Right atrium auricular region (tissue), 2 donors: ENCODE results near the gene THEM4. TPM values are rescaled to one million over a fixed set of nuclear protein-coding genes. Genes with fewer than 3 reads are reported as not detected.
A peak's percentile ranks its signal among the peaks of the same experiment; 100 is the strongest.

Source experiments
- DNase-seq: peaks from one replicate; pipeline ENCODE4 v3.0.0-alpha.2; 2019; ENCODE audit warnings: low spot score
- H3K27ac ChIP-seq, 2 donors: fragments of 200-600 bp; sonication (generic); 1 replicate in 1 of 2; 2 replicates in 1 of 2; pipeline ENCODE4 v1.5.1; 2016 to 2019
- H3K27me3 ChIP-seq, 2 donors: fragments of 200-600 bp; sonication (generic); one replicate each; pipeline versions ENCODE4 v1.5.1 to v1.6.0; 2017 to 2019
- H3K36me3 ChIP-seq: fragments of 200-600 bp; sonication (generic); one replicate; pipeline ENCODE4 v1.5.1; 2016
- H3K4me1 ChIP-seq, 2 donors: fragments of 200-600 bp; sonication (generic); one replicate each; pipeline versions ENCODE4 v1.5.1 to v1.6.0; 2017 to 2019
- H3K4me3 ChIP-seq, 2 donors: fragments of 200-600 bp; sonication (generic); 1 replicate in 1 of 2; 2 replicates in 1 of 2; pipeline ENCODE4 v1.5.1; 2017 to 2019; ENCODE audit warnings: mild to moderate bottlenecking in 1 of 2, moderate library complexity in 1 of 2
- H3K9me3 ChIP-seq, 2 donors: fragments of 200-600 bp; sonication (generic); one replicate each; pipeline ENCODE4 v1.5.1; 2019
- CTCF ChIP-seq, 2 donors: fragments of 200-600 bp; sonication (generic); IDR thresholded peaks; one replicate each; pipeline ENCODE4 v1.5.1; 2019; ENCODE audit warnings: antibody characterized with exemption in 2 of 2
- total RNA-seq, 2 donors: library from RNA; depleted of rRNA; stranded (reverse); fragments of >200 nt; gene quantifications; one replicate each; pipeline ENCODE4 v1.1.0, GENCODE V29; 2016

The THEM4 gene
- total RNA-seq, 2 donors from 2014 or later: 18.5 to 23.1 TPM

DNA sequence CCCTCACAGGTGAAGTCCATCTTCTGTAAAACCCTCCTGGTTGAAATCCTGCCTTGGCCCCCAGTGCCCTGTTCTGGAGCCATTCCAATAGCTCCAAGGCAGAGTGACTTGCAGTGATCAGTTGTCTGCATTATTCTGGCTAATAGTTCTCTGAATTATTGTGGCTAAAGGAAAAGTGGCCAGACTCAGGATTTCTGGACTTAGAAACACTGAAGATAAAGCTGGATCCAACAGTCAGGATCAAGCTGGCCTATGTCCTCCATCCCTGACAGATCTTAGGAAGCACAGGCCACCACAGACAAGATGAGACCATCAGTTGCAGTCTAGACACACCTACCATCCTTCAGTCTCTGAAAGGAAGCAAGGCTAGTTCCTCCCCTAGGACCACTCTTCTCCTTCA lies 68.9 kb downstream of the THEM4 start:
- Histone ChIP-seq H3K27ac (peak overlapping the region; percentile 32 to 56), H3K36me3 (no peaks in the 10 kb centered on the region), H3K9me3 (no peaks in the 10 kb centered on the region), H3K4me3 (peak overlapping the region in 1 of 2 donors; percentile 49), H3K27me3 (peaks cover 6 to 13% of the 10 kb centered on the region in 2 donors), H3K4me1 (peaks cover 0 to 28% of the 10 kb centered on the region in 2 donors)
- no peak for TF ChIP-seq CTCF (IDR thresholded peaks at IDR 0.05)
- no peak for DNase-seq

GRCh38 chr1:151839457-151840403 lies 69.6 kb downstream of the THEM4 start, which contains the start of gene C2CD4D:
C2CD4D (minus strand) TSS chr1:151839820; CDS start chr1:151838989, 831 bp downstream.
- TF ChIP-seq CTCF (IDR thresholded peaks at IDR 0.05): no peak
- no peaks in the 10 kb centered on the region for H3K9me3 ChIP-seq
- H3K4me3 ChIP-seq: peak within 1 kb of the TSS; percentile 39 to 49
- H3K36me3 ChIP-seq: no peaks in the 10 kb centered on the region
- peaks cover 0 to 28% of the 10 kb centered on the region in 2 donors for H3K4me1 ChIP-seq
- peaks cover 6 to 13% of the 10 kb centered on the region in 2 donors for H3K27me3 ChIP-seq
- no peak for DNase-seq
- peak within 1 kb of the TSS; percentile 32 to 56 for H3K27ac ChIP-seq

- no peak for TF ChIP-seq CTCF (IDR thresholded peaks at IDR 0.05)
- no peak for DNase-seq
- no peaks in the 10 kb centered on the region for H3K9me3 ChIP-seq
- peaks cover 0 to 28% of the 10 kb centered on the region in 2 donors for H3K4me1 ChIP-seq
- H3K36me3 ChIP-seq: no peaks in the 10 kb centered on the region
- H3K4me3 ChIP-seq: peak overlapping the region; percentile 39 to 49
- peak overlapping the region in 1 of 2 donors; percentile 56 for H3K27ac ChIP-seq
- peaks cover 6 to 13% of the 10 kb centered on the region in 2 donors for H3K27me3 ChIP-seq
Measured at GRCh38 chr1:151839082-151839412, 70.3 kb downstream of the THEM4 start.

- Histone ChIP-seq H3K27ac (no peak overlapping the region), H3K4me3 (peak overlapping the region; percentile 39 to 49), H3K4me1 (peaks cover 0 to 28% of the 10 kb centered on the region in 2 donors), H3K27me3 (peaks cover 6 to 13% of the 10 kb centered on the region in 2 donors), H3K9me3 (no peaks in the 10 kb centered on the region), H3K36me3 (no peaks in the 10 kb centered on the region)
- no peak for DNase-seq
- no peak for TF ChIP-seq CTCF (IDR thresholded peaks at IDR 0.05)
Measured at GRCh38 chr1:151838222-151839081, 70.9 kb downstream of the THEM4 start.

- H3K4me3 ChIP-seq: peak overlapping the region in 1 of 2 donors; percentile 49
- H3K9me3 ChIP-seq: no peaks in the 10 kb centered on the region
- H3K27ac ChIP-seq: no peak overlapping the region
- DNase-seq: no peak
- no peak for TF ChIP-seq CTCF (IDR thresholded peaks at IDR 0.05)
- peaks cover 6 to 13% of the 10 kb centered on the region in 2 donors for H3K27me3 ChIP-seq
- H3K4me1 ChIP-seq: peaks cover 0 to 31% of the 10 kb centered on the region in 2 donors
- H3K36me3 ChIP-seq: no peaks in the 10 kb centered on the region
Measured at GRCh38 chr1:151837884-151838221, 71.5 kb downstream of the THEM4 start.
